NOMO-1 (cell line): ENCODE data around the gene CTIF.

ENCODE experiments used
- DNase-seq, 2 experiments: peaks; one replicate each; lab custom pipeline; 2025; ENCODE audit not compliant: unreplicated experiment in 2 of 2; lab: John Stamatoyannopoulos, UW

The CTIF gene

DNA sequence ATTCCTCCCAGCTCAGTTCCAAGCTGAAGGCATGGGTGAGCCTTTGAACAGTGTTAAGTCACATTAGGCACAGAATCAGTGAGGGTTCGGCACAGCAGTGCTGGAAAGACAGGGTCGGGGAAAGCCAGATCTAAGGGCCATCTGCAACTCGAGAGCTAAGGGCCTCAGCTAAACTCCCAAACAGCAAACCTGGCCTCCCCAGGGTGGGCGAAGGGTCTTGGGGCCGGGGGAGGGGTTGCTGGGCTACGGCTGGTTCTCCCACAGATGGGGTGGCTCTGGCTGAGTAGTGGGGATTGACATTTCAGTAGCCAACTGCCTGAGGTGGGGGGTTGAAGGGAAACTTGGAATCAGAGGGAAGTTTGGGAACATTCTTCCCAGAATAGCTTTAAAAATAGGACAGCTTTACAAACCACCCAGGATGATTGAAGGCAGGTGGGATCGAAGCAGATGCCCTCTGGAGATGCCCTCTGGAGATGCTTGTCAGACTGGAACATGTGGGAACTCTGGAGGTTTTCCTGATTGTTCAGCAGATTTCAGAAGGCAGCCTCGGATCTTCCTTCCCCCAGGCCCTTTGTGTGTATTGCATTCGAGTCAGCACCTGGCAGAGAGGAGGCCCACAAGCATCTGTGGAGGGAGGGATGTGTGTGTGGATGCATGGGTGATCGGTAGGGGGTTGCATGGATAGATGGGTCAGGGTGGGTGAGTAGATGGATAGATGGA, 255.6 kb downstream of the CTIF start:
- DNase-seq, result no peak

GRCh38 chr18:48795696-48796095, 256.9 kb downstream of the CTIF start:
- no peak for DNase-seq

- no peak for DNase-seq
Measured at GRCh38 chr18:48796491-48797205, 257.8 kb downstream of the CTIF start.

DNA sequence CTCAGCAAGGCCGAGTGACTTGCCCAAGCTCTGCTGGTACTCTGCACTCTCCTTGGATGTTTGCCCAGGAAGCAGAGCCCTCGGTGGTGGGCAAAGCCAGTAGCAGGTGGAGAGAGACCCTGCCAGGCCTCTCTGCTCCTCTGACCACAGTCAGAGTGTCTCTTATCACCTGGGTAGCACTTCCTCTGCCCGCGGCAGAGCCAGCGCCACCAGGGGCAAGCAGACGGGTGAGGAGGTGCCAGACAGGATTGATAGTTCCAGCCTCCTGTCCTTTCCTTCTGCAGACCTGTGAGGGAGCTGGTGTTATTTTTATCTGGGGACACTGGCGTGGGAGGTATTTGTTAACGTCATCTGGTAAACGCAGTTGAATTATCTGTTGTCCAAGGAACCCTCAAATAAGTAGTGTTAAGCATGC, 259.0 kb downstream of the CTIF start:
- no peak for DNase-seq

DNA sequence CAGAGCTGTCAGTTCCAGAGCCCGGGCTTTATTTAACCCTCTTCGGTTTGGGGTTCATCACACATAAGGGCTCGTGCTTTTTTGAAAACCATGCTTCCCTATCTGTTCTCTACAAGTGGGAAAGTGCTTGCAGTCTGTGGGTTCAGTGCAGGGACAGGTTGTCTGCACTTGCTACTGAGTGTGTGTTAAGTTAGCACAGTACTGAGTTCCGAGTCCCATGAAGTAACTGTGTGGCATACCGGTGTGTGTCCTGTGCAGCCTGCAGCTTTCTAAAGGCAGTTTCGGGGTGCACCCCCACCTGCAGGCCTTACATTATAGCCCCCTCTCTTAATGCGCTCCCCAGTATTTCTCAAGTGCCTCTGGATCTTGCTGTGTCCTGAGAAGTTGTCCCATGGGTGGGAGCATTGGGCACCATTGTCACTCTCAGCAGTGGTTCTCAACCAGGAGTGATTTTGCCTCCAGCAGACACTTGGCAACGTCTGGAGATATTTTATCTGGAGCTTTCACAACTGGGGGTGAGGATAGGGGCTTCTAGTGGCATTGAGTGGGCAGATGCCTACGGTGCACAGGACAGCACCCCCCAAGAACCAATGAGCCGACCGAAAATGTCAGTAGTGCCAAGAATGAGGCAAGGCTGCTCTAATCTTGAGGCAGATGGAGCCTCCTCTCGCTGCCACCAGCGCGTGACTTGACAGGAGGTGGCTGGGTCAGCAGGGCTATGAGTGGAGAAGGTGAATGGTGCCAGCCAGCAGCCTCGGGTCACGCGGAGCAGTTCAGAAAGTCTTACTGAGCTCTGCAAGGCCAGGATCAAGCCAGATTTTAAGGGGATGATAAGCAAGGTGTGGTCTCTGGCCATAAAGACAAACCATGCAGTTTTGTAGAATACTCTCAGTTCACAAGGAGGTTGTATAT, 259.8 kb downstream of the CTIF start:
- no peak for DNase-seq

- DNase-seq, result no peak
Measured at GRCh38 chr18:48799724-48800315, 261.0 kb downstream of the CTIF start.

GRCh38 chr18:48800466-48800865, 261.6 kb downstream of the CTIF start:
- DNase-seq, result no peak

- DNase-seq, result no peak
Measured at GRCh38 chr18:48800876-48801727, 262.3 kb downstream of the CTIF start.

DNA sequence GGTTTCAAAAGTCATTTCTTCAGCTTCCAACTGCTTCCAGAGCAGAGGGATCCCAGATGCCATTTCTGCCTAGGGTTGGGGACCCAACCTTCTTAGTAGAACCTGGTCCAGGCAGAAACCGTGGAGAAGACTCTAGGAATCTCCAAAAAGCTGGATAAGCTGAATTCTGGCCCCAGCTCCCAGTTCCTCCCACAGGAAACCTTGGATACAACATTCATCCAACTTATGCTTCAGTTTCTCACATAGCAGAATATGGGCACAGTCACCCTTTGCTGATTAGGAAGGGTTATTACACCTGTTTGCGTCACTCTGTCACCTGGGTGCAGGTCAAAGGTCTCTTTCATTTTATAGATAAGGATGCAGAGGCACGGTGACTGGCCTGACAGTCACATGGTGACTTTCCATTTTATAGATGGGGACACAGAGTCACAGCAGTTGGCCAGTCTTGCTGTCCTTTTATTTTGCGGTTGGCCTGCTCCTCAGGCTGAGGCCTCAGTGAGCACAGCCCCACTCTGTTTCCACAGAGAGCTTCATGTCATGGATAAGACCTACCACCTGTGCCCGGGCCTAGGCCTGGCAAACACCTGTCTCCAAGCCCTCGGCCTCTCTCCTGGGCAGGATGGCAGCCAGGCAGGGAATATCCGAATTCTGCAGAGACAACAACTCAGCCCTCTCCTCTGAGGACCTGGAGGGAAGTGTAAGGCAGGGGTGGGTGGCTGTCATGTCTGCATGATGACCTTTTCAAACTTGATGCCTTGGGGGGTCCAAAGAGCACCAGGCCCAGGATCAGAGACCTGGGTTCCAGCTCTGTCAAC, 263.1 kb downstream of the CTIF start:
- no peak for DNase-seq

DNA sequence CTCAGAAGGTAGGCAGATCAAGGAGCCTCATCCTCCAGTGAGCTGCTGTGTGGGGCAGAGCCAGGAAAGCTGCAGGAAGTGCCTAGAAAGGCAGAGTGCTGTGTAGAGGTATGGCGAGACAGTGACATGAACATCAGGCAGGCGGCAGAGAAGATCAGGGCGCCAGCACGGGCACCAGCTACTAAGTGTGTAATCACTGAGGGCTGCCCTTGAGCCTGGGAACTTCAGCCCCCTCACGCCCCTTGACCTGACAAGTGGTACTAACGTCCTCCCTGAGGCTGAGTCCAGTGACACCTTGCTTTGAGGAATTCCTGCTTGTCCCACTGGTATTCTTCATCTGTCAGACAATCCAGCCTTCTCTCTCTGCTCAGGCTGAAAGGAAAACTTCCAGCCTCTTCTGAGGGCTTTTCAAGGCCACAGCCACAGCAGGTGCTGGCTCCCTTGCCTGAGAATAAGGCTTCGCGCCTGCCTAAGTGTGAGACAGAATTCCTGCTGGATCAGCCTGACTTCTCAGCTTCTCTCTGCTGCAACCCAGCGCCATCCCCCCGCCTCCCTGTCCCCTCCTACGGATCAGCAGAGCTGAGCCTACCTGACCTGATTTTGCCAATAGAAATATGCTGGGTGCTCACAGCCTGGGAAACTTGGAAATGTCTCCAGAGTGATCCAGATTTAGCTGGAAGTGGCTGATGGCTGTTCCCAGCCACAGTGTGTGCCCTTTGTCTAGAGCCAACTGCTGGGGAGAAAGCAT, 263.9 kb downstream of the CTIF start:
- no peak for DNase-seq

- no peak for DNase-seq
Measured at GRCh38 chr18:48803518-48803917, 264.7 kb downstream of the CTIF start.

DNA sequence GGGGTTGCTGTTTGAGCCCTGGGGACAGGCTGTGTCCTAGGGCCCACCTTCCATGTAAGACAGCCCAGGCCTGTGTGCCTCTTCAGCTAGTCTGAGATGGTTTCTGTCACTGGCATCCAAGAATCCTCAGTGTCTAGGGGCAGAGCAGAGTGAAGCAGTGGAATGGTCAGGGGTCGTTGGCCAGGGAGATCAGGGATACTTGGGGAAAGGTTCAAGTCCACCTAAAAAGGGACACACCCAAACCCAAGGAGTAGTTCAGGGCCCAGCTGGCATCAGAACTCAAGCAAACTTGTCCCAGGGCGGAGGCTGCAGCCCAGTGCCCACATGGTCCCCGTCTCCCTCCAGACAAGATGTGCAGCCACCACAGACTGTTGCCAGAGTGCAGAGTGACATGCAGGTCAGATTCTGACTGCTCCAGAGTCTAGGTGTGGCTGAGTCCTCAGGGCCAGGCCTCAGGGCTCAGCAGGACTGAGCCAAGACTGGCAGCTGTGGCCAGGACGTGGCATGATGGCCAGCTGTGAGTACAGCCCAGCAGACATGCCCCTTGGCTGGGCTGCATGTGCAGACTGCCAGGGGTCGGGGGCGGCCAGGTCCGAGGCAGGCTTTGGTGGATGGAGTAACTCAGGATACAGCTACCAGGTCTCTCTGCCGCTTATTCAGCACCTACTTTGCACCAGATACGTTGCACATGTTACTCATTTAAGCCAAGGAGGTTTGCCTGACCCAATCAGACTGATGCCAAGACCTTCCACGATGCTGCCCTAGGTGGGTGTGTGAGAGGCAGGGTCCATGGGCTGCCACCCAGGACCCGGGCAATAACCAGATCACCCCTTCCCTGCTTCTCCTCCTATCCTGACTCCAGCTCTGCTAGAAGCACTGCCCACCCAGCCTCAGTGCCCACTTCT, 265.4 kb downstream of the CTIF start:
- no peak for DNase-seq

GRCh38 chr18:48804856-48805610, 266.2 kb downstream of the CTIF start:
- no peak for DNase-seq

- no peak for DNase-seq
Measured at GRCh38 chr18:48805826-48806535, 267.1 kb downstream of the CTIF start.

DNA sequence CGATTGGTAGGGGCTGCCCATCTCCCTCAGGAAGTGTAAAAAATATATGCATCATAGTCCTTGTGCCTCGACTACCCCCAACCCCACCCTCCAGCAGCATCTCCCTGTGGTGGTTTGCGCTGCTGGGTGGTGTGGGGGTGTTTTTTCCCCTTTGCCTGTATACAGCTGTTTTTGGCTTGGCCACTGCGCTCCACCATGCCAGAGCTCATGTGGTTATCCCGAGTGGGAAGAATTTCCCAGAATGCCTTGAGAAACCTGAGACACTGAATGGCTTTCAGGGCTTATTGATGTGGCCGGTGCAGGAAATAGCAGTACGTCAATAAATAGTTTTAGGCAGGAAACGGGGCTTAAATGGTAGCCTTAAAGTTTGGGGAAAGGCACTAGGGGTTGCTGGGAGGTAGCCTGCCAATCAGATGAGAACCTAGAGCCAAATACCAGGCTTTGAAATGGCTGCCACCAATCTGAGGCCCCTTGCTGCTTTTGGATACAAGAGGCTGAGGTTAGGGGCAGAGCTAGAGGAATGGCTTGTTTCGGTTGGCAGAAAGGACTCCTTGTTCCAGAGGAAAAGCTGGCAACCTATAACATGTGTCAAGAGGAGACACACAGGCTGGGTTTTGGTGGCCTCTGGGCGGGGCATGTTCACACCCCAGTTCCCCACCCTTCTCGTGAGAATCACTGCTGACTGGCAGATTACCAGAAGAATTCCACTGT, 267.9 kb downstream of the CTIF start:
- DNase-seq, result no peak

DNA sequence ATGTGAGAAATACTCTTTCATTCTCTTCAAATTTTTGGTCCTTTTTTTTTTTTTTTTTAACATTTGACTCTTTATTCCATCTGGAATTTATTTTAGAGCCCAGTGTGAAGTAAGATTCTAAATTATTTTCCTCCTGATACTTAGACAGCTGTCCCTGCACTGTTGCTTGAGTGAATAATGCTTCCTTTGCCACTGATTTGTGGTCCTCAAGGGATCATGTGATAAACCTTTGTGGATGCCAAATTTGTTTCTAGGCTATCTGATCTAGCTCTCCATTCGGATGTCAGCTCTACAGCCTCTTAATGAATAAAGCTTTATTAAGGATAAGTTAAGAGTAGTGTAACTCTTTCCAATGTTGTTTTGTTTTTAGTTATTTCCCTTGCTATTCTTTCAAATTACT, 269.6 kb downstream of the CTIF start:
- DNase-seq, result no peak
